ENCODE measurements around the gene IRF4.
A peak's percentile ranks its signal among the peaks of the same experiment; 100 is the strongest.

IRF4 gene

DNA sequence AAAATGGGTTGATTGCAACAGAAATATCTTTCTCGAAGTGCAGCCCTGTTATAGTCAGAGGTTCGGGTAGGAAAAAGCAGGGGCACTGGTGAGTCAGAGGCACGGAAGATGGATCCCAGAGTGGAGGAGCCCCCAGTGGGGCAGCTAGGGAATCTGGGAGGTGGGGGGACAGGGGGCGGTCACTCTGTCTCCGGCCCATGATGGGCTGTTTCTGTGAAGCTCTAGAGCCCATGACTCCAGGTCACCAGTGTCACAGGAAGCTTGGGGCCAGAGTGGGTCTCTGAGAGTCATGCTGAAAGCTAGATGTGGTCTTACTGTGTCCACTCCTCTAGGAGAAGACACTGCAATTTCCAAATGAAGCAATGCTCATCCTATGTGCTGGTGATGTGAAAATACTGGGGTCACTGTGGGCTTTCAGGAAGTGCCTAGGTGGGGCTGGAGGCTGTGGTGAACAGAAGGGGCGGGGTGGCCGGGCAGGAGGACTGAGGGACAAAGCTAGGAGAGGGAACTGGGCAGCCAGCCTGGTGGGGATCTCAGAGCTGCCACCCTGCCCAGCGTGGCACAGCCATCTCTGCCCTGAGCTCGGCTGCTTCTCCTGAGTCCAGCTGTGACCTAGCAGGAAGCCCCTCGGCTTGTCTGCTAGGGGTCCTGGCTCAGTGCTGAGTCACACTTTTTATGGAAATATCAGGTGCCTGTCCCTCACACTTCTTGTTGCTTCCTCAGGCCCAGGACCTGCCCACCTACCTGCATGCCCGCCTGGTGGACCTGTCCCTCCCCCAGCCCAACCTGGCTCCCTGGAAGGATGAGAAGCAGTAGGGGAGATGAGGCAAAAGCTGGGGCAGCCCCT lies 54.2 kb downstream of the IRF4 start:
- peak; percentile 62 for DNase-seq

GRCh38 chr6:446418-447366 lies 55.1 kb downstream of the IRF4 start:
- DNase-seq, result peak; percentile 94

GRCh38 chr6:447381-448165 lies 56.0 kb downstream of the IRF4 start:
- peak; percentile 85 for DNase-seq

DNA sequence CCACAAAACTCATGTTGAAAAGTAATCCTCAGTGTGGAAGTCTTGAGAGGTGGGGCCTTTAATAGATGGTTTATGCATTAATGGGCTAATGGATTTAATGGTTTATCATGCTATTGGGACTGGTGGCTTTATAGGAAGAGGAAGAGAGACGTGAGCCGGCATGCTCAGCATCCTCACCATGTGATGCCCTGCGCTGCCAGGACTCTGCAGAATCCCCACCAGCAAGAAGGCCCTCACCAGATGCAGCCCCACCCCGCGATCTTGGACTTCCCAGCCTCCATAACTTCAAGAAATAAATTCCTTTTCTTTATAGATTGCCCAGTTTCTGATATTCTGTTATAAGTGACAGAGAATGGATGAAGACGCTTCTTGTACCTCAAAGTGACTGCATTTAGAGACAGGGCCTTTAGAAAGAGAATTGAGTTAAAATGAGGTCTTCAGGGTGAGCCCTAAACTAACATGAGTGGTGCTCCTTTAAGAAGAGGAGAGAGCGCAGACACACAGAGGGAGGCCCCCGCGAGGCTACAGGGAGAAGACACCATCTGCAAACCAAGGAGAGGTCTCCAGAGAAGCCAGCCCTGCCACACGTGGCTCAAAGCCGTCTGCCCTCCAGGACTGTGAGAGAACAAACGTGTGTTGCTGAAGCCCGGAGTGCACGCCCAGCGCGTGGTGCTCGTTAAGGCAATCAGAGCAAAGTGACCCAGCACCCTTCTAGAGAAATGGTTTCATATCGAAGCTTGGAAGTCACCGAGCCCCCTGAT lies 56.9 kb downstream of the IRF4 start:
- peak; percentile 64 for DNase-seq

GRCh38 chr6:449057-449430 lies 57.5 kb downstream of the IRF4 start:
- DNase-seq, result no peak

DNA sequence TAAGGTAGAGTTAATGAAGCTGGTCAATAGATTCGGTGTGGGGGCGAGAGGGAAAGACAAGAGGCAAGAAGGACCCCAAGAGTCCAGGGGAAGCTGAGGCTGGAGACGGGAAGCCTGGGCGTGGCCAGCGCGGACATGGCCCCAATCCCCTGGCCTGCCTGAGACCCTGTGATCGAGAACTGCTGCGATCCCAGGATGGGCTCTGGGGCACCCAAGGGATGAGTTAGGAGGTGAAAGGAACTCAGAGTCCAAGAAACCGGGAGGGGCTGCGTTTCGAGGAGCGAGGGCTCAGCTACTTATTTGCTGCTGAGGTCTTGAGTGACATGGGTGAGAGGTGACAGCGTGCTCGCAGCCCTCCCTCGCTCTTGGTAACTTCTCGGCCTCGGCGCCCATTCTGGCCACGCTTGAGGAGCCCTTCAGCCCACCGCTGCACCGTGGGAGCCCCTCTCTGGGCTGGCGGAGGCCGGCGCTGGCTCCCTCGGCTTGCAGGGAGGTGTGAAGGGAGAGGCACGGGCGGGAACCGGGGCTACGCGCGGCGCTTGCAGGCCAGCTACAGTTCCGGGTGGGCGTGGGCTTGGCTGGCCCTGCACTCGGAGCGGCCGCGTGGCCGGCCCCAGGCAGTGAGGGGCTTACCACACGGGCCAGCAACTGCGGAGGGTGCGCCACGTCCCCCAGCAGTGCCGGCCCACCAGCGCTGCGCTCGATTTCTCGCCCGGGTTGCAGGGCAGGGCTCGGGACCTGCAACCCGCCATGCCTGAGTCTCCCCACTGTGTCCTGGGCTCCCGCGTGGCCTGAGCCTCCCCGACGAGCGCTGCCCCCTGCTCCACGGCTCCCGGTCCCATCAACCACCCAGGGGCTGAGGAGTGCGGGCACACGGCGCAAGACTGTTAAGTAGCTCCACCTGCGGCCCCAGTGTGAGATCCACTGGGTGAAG lies 58.2 kb downstream of the IRF4 start:
- peak; percentile 55 for DNase-seq

DNA sequence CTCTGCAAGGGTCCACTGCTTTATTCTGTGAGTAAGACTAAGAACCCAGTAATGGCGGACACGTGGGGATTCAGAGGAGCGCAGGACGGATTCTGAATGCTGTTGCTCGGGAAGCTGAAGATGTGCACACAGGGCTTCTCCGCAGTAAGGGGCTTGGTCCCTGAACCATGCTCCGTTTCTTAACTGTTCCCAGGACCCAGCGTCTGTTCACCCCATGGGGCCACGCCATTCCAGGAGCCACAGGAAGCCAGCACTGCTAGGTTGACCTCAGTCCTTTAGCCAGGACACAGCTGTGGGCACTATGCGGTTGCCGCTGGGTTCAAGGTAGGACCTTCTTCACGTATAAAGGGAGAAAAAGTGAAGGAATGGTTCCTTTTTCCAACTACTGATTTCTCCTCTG lies 59.8 kb downstream of the IRF4 start:
- peak; percentile 51 for DNase-seq

GRCh38 chr6:451847-452246 lies 60.3 kb downstream of the IRF4 start:
- DNase-seq, result peak; percentile 43

- DNase-seq, result peak; percentile 53
Measured at GRCh38 chr6:452301-453067, 60.9 kb downstream of the IRF4 start.

DNA sequence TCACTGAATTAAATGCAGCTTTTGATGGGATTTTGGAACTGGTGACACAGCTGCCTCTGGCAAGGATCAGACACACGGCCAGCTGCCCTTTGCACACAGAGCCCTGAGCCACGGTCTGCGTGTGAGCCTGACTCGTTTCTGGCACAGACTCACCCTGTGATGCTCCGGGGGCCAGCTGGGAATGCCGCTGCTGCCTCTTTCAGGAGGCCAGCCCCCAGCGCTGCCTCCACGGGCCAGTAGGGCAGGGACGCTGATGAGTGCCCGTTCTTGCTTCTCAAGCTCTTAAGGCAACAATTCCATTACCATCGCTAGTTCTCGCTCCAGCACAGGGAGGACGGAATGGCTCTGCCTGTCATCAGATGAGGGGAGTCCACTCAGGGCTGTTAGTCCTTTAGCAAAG lies 61.6 kb downstream of the IRF4 start:
- DNase-seq, result peak; percentile 50

DNA sequence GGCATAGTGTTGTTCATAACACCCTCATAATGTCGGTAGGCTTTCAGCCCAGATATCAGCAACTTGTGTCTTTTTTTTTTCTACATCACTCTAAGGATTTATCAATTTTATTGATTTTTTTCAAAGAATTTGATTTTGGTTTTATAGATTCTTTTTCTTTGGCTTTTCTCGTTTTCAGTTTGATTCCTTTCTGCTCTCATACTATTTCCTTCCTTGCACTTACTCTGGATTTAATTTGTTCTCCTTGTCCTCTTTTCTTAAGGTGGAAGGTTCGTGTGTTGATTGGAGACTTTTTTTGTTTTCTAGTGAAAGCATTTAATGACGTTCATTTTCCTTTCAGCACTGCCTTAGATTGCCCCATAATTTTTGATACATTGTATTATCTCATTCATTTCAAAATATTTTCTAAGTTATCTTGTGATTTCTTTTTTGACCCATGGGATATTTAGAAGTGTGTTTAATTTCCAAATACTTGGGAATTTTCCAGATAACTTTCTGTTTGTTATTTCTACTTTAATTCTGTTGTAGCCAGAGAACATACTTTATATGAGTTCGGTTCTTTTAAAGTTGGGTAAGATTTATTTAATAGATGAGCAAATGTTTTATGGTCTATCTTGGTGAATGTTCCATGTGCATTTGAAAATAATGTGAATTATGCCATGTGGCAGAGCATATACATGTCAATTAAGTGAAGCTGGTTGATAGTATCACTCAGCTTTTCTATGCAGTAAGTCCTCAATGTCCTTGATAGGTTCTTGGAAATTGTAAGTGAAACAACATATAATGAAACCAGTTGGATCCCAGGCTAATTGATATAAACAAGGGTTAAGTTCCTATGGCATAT lies 62.8 kb downstream of the IRF4 start:
- no peak for DNase-seq

GRCh38 chr6:455006-455585 lies 63.5 kb downstream of the IRF4 start:
- peak; percentile 74 for DNase-seq

DNA sequence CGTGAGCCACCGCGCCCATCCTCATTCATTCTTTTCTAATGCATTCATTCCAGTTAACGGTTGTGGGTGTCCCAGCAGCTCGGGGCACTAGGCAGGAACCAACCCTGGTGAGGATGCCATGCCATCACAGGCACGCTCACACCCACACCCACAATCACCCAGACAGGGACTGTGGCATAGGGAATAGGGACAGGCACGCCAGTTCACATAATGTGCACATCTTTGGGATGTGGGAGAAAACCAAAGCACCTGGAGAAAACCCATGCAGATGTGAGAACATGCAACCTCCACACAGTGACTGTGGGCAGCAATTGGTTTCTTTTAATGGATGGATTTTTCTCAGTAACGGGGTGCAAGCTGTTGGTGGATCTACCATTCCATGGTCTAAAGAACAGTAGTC lies 64.3 kb downstream of the IRF4 start:
- DNase-seq, result peak; percentile 50

DNA sequence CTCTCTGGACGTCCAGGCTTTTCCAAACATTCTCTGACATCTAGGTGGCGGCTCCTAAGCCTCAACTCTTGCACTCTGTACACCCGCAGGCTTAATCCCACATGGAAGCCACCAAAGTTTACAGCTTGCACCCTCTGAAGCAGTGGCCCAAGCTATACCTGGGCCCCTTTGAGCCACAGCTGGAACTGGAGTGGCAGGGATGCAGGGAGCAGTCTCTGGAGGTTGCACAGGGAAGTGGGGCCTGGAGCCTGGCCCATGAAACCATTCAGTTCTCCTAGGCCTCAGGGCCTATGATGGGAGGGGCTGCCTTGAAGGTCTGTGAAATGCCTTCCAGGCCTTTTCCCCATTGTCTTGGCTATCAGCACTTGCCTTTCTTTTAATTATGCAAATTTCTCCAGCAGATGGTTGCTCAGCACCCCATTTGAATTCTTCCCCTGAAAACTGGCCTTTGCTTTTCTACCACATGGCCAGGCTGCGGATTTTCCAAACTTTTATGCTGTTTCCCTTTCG lies 64.9 kb downstream of the IRF4 start:
- peak; percentile 35 for DNase-seq

DNA sequence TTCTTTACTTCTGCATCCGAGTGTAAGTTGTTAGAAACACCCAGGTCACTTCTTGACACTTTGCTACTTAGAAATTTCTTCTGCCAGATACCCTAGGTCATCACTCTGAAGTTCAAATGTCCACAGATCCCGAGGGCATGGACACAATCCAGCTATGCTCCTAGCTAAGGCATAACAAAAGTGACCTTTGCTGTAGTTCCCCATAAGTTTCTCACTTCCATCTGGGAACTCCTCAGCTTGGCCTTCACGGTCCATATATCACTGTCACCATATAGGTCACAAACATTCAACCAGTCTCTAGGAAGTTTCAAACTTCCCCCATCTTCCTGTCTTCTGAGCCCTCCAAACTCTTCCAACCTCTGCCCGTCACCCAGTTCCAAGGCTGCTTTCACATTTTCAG lies 65.3 kb downstream of the IRF4 start:
- no peak for DNase-seq
